Liver (tissue), 9 donors: Measurements from ENCODE around the gene TMEM40. TPM values are rescaled to one million over a fixed set of nuclear protein-coding genes. Genes with fewer than 3 reads are reported as not detected.
"Not testable (repeated sequence)": the region's sequence is repeated elsewhere in the genome, so short reads cannot be mapped to it uniquely, and the experiment has no call there.

Experiments
- DNase-seq: peaks from one replicate; pipeline ENCODE4 v3.0.0-alpha.2; 2017; ENCODE audit warnings: low spot score
- H3K27ac ChIP-seq, 2 donors: one replicate each; pipeline ENCODE4 v1.7.0; 2013; ENCODE audit warnings: inconsistent platforms in 2 of 2, low read length in 2 of 2, control low read depth in 1 of 2, low read depth in 1 of 2, mild to moderate bottlenecking in 1 of 2
- H3K27me3 ChIP-seq, 4 donors: one replicate each; pipeline versions ENCODE4 v1.6.1 to v1.7.0; 2013; ENCODE audit warnings: low read length in 3 of 4, inconsistent platforms in 1 of 4, mild to moderate bottlenecking in 1 of 4, moderate library complexity in 1 of 4; ENCODE audit not compliant: control insufficient read depth in 4 of 4, insufficient read depth in 4 of 4
- H3K36me3 ChIP-seq, 4 donors: one replicate each; pipeline versions ENCODE4 v1.6.1 to v1.7.0; 2013; ENCODE audit warnings: low read length in 3 of 4, mild to moderate bottlenecking in 3 of 4, low read depth in 1 of 4, moderate library complexity in 1 of 4; ENCODE audit not compliant: control insufficient read depth in 4 of 4, insufficient read depth in 3 of 4
- H3K4me1 ChIP-seq, 4 donors: one replicate each; pipeline versions ENCODE4 v1.6.1 to v1.7.0; 2013; ENCODE audit warnings: low read length in 3 of 4, mild to moderate bottlenecking in 3 of 4, moderate library complexity in 1 of 4; ENCODE audit not compliant: control insufficient read depth in 4 of 4, insufficient read depth in 4 of 4
- H3K4me3 ChIP-seq, 3 donors: one replicate each; pipeline versions ENCODE4 v1.6.1 to v1.7.0; 2013; ENCODE audit warnings: low read length in 3 of 3, control low read depth in 1 of 3, low read depth in 1 of 3, mild to moderate bottlenecking in 1 of 3
- H3K9ac ChIP-seq, 2 donors: one replicate each; pipeline ENCODE4 v1.7.0; 2013; ENCODE audit warnings: low read length in 2 of 2, mild to moderate bottlenecking in 2 of 2, moderate library complexity in 2 of 2, control low read depth in 1 of 2, low read depth in 1 of 2
- H3K9me3 ChIP-seq, 4 donors: one replicate each; pipeline versions ENCODE4 v1.6.1 to v1.7.0; 2013; ENCODE audit warnings: low read length in 3 of 4; ENCODE audit not compliant: control insufficient read depth in 4 of 4
- FOXA1 ChIP-seq: IDR thresholded peaks from 2 replicates; pipeline ENCODE4 v1.6.1; 2016; ENCODE audit warnings: antibody characterized with exemption
- FOXA2 ChIP-seq: IDR thresholded peaks from 2 replicates; pipeline ENCODE4 v1.6.1; 2016; ENCODE audit warnings: antibody characterized with exemption
- GABPA ChIP-seq, 2 donors: IDR thresholded peaks in 1 of 2; conservative IDR thresholded peaks in 1 of 2; 2 replicates each; pipeline ENCODE4 v1.6.1; 2016; ENCODE audit warnings: antibody characterized with exemption in 2 of 2, mild to moderate bottlenecking in 1 of 2, moderate library complexity in 1 of 2
- HNF4A ChIP-seq, 2 donors: conservative IDR thresholded peaks; 2 replicates each; pipeline ENCODE4 v1.6.1; 2016; ENCODE audit warnings: antibody characterized with exemption in 2 of 2, mild to moderate bottlenecking in 2 of 2
- HNF4G ChIP-seq: IDR thresholded peaks from 2 replicates; pipeline ENCODE4 v1.6.1; 2016; ENCODE audit warnings: antibody characterized with exemption
- JUND ChIP-seq, 2 donors: IDR thresholded peaks; 2 replicates each; pipeline ENCODE4 v1.6.1; 2016; ENCODE audit warnings: antibody characterized with exemption in 2 of 2
- NR2F2 ChIP-seq: IDR thresholded peaks from 2 replicates; pipeline ENCODE4 v1.6.1; 2016; ENCODE audit warnings: antibody characterized with exemption
- RAD21 ChIP-seq, 2 donors: IDR thresholded peaks; 2 replicates each; pipeline ENCODE4 v1.6.1; 2016; ENCODE audit warnings: antibody characterized with exemption in 2 of 2, mild to moderate bottlenecking in 2 of 2
- RXRA ChIP-seq, 2 donors: IDR thresholded peaks; 2 replicates each; pipeline ENCODE4 v1.6.1; 2017 to 2018; ENCODE audit warnings: antibody characterized with exemption in 2 of 2, mild to moderate bottlenecking in 1 of 2
- SP1 ChIP-seq: IDR thresholded peaks from 2 replicates; pipeline ENCODE4 v1.6.1; 2018; ENCODE audit warnings: antibody characterized with exemption, mild to moderate bottlenecking
- WGBS: extraction: QIAGEN DNeasy Blood & Tissue Kit; methylation state at CpG from one replicate; pipeline ENCODE4 v1.1.7; 2013; 5-methylcytosine and 5-hydroxymethylcytosine counted together
- polyA plus RNA-seq, 2 donors: library from polyadenylated mRNA; stranded (reverse) in 1 of 2; unstranded in 1 of 2; fragments of 200-250 nt in 1 of 2; fragments of >200 nt in 1 of 2; fragmentation: Nextera tagmentation in 1 of 2; extraction: Ambion mirVana in 1 of 2; gene quantifications; one replicate each; pipeline versions ENCODE4 v1.2.1 to v1.2.3, GENCODE V29; 2013 to 2015
- total RNA-seq, 2 donors: library from RNA; depleted of rRNA; stranded (reverse); fragments of >200 nt; gene quantifications; one replicate each; pipeline ENCODE4 v1.2.3, GENCODE V29; 2014
- TF ChIP-seq, protein P1 (sequence below): fragments of 150-350 bp; IDR thresholded peaks from 2 replicates; pipeline ENCODE4 v1.5.1; 2017; ENCODE audit warnings: improper control_type of control experiment, low read depth, low read length; ENCODE audit not compliant: missing input control
- TF ChIP-seq, protein P2 (sequence below): IDR thresholded peaks from 2 replicates; pipeline ENCODE4 v1.6.1; 2016; ENCODE audit warnings: antibody characterized with exemption
- TF ChIP-seq, protein P3 (sequence below): IDR thresholded peaks from 2 replicates; pipeline ENCODE4 v1.6.1; 2016; ENCODE audit warnings: antibody characterized with exemption
- TF ChIP-seq, protein P4 (sequence below): IDR thresholded peaks from 2 replicates; pipeline ENCODE4 v1.6.1; 2016; ENCODE audit warnings: antibody characterized with exemption, mild to moderate bottlenecking
- donor health status: healthy.
- donor health status: healthy.
- donor health status: healthy.
- donor health status: healthy.
- donor health status: healthy.

TMEM40 gene
- total and polyA plus RNA-seq, 4 donors, result 0.57 to 0.79 TPM; not detected in 2

DNA sequence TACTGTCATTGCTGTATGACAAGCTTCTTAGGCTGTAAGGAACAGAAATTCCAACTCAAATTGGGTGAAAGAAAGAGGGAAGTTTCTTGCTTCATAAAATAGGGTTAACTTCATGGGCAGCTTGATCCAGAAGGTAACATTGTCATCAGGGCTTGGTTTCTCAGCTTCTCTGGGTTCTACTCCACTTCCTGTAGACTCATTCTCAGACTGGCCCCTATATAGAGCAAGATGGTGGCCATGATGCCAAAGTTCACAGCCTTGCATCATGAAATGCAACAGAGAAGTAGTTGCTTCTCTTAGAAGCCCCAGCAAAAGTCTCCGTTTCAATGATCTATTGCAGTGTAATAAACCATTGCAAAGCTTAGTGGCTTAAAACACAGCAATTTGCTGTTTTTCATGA is 33.6 kb downstream of the TMEM40 start:
- no peaks in the 10 kb centered on the region for H3K36me3 ChIP-seq
- H3K4me3 ChIP-seq, result no peak overlapping the region
- no peak for DNase-seq
- no peak overlapping the region for H3K9ac ChIP-seq
- WGBS, result 89% methylated on average over 1 of the region's 1 CpG
- H3K4me1 ChIP-seq, result peaks cover 0 to 4% (median 0%) of the 10 kb centered on the region in 4 donors
- TF ChIP-seq JUND (IDR thresholded peaks at IDR 0.05) (no peak), FOXA2 (no peak), FOXA1 (no peak), SP1 (no peak), RAD21 (IDR thresholded peaks at IDR 0.05) (no peak), RXRA (IDR thresholded peaks at IDR 0.05) (no peak), NR2F2 (no peak), HNF4A (conservative IDR thresholded peaks at IDR 0.05) (no peak), HNF4G (no peak), GABPA (IDR thresholded peaks at IDR 0.05 in 1 of 2, conservative IDR thresholded peaks at IDR 0.05 in 1 of 2) (no peak)
- TF ChIP-seq, protein P1, sequence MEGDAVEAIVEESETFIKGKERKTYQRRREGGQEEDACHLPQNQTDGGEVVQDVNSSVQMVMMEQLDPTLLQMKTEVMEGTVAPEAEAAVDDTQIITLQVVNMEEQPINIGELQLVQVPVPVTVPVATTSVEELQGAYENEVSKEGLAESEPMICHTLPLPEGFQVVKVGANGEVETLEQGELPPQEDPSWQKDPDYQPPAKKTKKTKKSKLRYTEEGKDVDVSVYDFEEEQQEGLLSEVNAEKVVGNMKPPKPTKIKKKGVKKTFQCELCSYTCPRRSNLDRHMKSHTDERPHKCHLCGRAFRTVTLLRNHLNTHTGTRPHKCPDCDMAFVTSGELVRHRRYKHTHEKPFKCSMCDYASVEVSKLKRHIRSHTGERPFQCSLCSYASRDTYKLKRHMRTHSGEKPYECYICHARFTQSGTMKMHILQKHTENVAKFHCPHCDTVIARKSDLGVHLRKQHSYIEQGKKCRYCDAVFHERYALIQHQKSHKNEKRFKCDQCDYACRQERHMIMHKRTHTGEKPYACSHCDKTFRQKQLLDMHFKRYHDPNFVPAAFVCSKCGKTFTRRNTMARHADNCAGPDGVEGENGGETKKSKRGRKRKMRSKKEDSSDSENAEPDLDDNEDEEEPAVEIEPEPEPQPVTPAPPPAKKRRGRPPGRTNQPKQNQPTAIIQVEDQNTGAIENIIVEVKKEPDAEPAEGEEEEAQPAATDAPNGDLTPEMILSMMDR, result no peak
- TF ChIP-seq, protein P2, sequence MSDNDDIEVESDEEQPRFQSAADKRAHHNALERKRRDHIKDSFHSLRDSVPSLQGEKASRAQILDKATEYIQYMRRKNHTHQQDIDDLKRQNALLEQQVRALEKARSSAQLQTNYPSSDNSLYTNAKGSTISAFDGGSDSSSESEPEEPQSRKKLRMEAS, result no peak
- TF ChIP-seq, protein P3, sequence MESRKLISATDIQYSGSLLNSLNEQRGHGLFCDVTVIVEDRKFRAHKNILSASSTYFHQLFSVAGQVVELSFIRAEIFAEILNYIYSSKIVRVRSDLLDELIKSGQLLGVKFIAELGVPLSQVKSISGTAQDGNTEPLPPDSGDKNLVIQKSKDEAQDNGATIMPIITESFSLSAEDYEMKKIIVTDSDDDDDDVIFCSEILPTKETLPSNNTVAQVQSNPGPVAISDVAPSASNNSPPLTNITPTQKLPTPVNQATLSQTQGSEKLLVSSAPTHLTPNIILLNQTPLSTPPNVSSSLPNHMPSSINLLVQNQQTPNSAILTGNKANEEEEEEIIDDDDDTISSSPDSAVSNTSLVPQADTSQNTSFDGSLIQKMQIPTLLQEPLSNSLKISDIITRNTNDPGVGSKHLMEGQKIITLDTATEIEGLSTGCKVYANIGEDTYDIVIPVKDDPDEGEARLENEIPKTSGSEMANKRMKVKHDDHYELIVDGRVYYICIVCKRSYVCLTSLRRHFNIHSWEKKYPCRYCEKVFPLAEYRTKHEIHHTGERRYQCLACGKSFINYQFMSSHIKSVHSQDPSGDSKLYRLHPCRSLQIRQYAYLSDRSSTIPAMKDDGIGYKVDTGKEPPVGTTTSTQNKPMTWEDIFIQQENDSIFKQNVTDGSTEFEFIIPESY, result no peak
- TF ChIP-seq, protein P4, sequence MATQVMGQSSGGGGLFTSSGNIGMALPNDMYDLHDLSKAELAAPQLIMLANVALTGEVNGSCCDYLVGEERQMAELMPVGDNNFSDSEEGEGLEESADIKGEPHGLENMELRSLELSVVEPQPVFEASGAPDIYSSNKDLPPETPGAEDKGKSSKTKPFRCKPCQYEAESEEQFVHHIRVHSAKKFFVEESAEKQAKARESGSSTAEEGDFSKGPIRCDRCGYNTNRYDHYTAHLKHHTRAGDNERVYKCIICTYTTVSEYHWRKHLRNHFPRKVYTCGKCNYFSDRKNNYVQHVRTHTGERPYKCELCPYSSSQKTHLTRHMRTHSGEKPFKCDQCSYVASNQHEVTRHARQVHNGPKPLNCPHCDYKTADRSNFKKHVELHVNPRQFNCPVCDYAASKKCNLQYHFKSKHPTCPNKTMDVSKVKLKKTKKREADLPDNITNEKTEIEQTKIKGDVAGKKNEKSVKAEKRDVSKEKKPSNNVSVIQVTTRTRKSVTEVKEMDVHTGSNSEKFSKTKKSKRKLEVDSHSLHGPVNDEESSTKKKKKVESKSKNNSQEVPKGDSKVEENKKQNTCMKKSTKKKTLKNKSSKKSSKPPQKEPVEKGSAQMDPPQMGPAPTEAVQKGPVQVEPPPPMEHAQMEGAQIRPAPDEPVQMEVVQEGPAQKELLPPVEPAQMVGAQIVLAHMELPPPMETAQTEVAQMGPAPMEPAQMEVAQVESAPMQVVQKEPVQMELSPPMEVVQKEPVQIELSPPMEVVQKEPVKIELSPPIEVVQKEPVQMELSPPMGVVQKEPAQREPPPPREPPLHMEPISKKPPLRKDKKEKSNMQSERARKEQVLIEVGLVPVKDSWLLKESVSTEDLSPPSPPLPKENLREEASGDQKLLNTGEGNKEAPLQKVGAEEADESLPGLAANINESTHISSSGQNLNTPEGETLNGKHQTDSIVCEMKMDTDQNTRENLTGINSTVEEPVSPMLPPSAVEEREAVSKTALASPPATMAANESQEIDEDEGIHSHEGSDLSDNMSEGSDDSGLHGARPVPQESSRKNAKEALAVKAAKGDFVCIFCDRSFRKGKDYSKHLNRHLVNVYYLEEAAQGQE, result no peak
- no peaks in the 10 kb centered on the region for H3K9me3 ChIP-seq
- H3K27me3 ChIP-seq, result no peaks in the 10 kb centered on the region
- no peak overlapping the region for H3K27ac ChIP-seq

DNA sequence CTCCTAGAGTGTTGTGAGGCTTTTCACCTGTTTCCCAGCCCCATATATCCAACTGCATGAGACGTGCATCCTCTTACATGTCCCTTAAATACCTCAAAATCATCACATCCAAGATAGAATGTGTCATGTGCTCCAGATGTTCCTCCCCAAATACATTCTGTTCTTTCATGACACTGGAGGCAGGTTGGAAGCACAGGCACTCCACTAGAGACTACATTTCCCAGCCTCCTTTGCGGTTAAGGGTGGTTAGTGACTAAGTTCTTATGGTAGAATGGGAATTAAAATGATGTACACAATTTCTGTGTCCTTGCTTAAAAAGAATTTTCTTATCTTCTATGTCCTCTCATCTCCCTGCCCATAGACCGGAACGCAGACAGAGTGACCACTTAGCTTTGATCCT is 34.3 kb downstream of the TMEM40 start:
- Histone ChIP-seq H3K27ac (no peak overlapping the region), H3K36me3 (no peaks in the 10 kb centered on the region), H3K4me3 (no peak overlapping the region), H3K4me1 (peaks cover 0 to 11% (median 4%) of the 10 kb centered on the region in 4 donors), H3K27me3 (no peaks in the 10 kb centered on the region), H3K9me3 (no peaks in the 10 kb centered on the region), H3K9ac (no peak overlapping the region)
- TF ChIP-seq JUND (IDR thresholded peaks at IDR 0.05), result no peak
- DNase-seq, result no peak
- 76% methylated on average over 4 of the region's 4 CpGs for WGBS

DNA sequence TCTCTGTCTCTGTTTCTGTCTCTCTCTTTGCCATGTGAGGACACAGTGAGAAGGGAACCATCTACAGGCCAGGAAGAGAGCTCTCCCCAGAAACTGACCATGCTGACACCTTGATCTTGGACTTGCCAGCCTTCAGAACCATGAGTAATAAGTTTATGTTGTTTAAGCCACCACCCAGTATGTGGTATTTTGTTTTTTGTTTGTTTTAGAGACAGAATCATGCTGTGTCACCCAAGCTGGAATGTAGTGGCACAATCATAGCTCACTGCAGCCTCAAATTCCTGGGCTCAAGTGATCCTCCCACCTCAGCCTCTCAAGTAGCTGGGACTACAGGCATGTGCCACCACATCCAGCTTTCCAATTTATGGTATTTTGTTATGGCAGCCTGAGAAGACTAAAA is 35.7 kb downstream of the TMEM40 start:
- not testable (repeated sequence) for DNase-seq, H3K9me3 ChIP-seq, H3K27me3 ChIP-seq, H3K36me3 ChIP-seq, H3K9ac ChIP-seq, H3K4me1 ChIP-seq, H3K27ac ChIP-seq, H3K4me3 ChIP-seq
